GM12878 (cell line): ENCODE measurements around the gene SMARCB1. TPM values are rescaled to one million over a fixed set of nuclear protein-coding genes. Genes with fewer than 3 reads are reported as not detected.

Experiments
- BACH1 ChIP-seq: fragments of 450-650 bp; IDR thresholded peaks from 2 replicates; pipeline ENCODE4 v1.6.1; 2017; ENCODE audit warnings: mild to moderate bottlenecking, borderline replicate concordance
- BMI1 ChIP-seq: fragments of 450-650 bp; IDR thresholded peaks from 2 replicates; pipeline ENCODE4 v1.6.1; 2016; ENCODE audit warnings: mild to moderate bottlenecking, moderate library complexity, borderline replicate concordance
- BRCA1 ChIP-seq: IDR thresholded peaks from 2 replicates; pipeline ENCODE4 v1.6.1; 2011; ENCODE audit warnings: low read depth, low read length, improper control_type of control experiment
- CHD2 ChIP-seq: IDR thresholded peaks from 2 replicates; pipeline ENCODE4 v1.6.1; 2011; ENCODE audit warnings: low read depth, low read length, improper control_type of control experiment, borderline replicate concordance
- KAT2A ChIP-seq: conservative IDR thresholded peaks from 2 replicates; pipeline ENCODE4 v1.6.1; 2011; ENCODE audit warnings: low read depth, low read length; ENCODE audit not compliant: control insufficient read depth
- MTA2 ChIP-seq: fragments of 450-650 bp; IDR thresholded peaks from 2 replicates; pipeline ENCODE4 v1.6.1; 2016; ENCODE audit warnings: low read depth, mild to moderate bottlenecking, moderate library complexity
- MYC ChIP-seq: IDR thresholded peaks from 2 replicates; pipeline ENCODE4 v1.6.1; 2011; ENCODE audit warnings: mild to moderate bottlenecking, low read length, moderate library complexity, inconsistent platforms; ENCODE audit not compliant: insufficient read depth, insufficient replicate concordance, insufficient read length, severe bottlenecking
- NR2C1 ChIP-seq: fragments of 450-650 bp; IDR thresholded peaks from 2 replicates; pipeline ENCODE4 v1.6.1; 2017; ENCODE audit warnings: antibody characterized with exemption, mild to moderate bottlenecking, moderate library complexity
- PAX5 ChIP-seq: IDR thresholded peaks from 2 replicates; pipeline ENCODE4 v1.6.1; 2011; ENCODE audit warnings: low read depth, low read length, borderline replicate concordance
- POLR2A ChIP-seq: IDR thresholded peaks from 2 replicates; pipeline ENCODE4 v1.6.1; 2011; ENCODE audit warnings: low read depth, mild to moderate bottlenecking, low read length
- SPI1 ChIP-seq: IDR thresholded peaks from 2 replicates; pipeline ENCODE4 v1.6.1; 2011; ENCODE audit warnings: low read depth, mild to moderate bottlenecking, low read length, moderate library complexity, borderline replicate concordance; ENCODE audit not compliant: insufficient read depth
- ZBED1 ChIP-seq: IDR thresholded peaks from 2 replicates; pipeline ENCODE4 v1.6.1; 2016; ENCODE audit warnings: borderline replicate concordance
- ZNF592 ChIP-seq: fragments of 450-650 bp; IDR thresholded peaks from 2 replicates; pipeline ENCODE4 v1.6.1; 2017; ENCODE audit warnings: mild to moderate bottlenecking, moderate library complexity
- ZNF622 ChIP-seq: fragments of 450-650 bp; IDR thresholded peaks from 2 replicates; pipeline ENCODE4 v1.6.1; 2017; ENCODE audit warnings: mild to moderate bottlenecking, inconsistent platforms
- polyA plus RNA-seq, 11 experiments: library from polyadenylated mRNA; depleted of rRNA in 4 of 11; unstranded in 6 of 11; stranded (reverse) in 5 of 11; fragments of >200 nt; fragmentation: Nextera tagmentation in 4 of 11; fragmentation: Illumina TruSeq in 1 of 11; extraction: Ambion mirVana in 4 of 11; extraction: Trizol in 1 of 11; gene quantifications; 1 replicate in 1 of 11; 2 replicates in 10 of 11; pipeline versions ENCODE4 v1.2.1 to v1.2.3, GENCODE V29; 2011 to 2016; ENCODE audit warnings: inconsistent platforms in 2 of 11, missing spikeins in 2 of 11, low read depth in 1 of 11
- total RNA-seq, 4 experiments: library from RNA; depleted of rRNA in 3 of 4; stranded (reverse); fragments of >200 nt in 3 of 4; fragmentation: Illumina TruSeq in 1 of 4; extraction: Trizol in 1 of 4; gene quantifications; 2 replicates each; pipeline versions ENCODE4 v1.2.1 to v1.2.3, GENCODE V29; 2013 to 2021
- TF ChIP-seq, protein P1 (sequence below): fragments of 150-350 bp; IDR thresholded peaks from 2 replicates; pipeline ENCODE4 v1.6.1; 2016; ENCODE audit warnings: low read depth, low read length
- TF ChIP-seq, protein P2 (sequence below): IDR thresholded peaks from 2 replicates; pipeline ENCODE4 v1.6.1; 2011; ENCODE audit warnings: mild to moderate bottlenecking, low read depth, low read length, moderate library complexity; ENCODE audit not compliant: insufficient replicate concordance
- TF ChIP-seq, protein P3 (sequence below): fragments of 450-650 bp; IDR thresholded peaks from 2 replicates; pipeline ENCODE4 v1.6.1; 2017; ENCODE audit warnings: antibody characterized with exemption, mild to moderate bottlenecking, moderate library complexity

The SMARCB1 gene
- total and polyA plus RNA-seq, 10 of the 15 experiments (the other 5 are each of a cell fraction or from before 2014, with no cell fraction given), result 9.1 to 215 (median 183) TPM

GRCh38 chr22:23767673-23768548, 18.9 kb upstream of the SMARCB1 start, which contains the start of gene CHCHD10 (continued):
- 0 out of 2 replicates have a peak, but pooled peaks have one; percentile 13 for TF ChIP-seq MTA2
- TF ChIP-seq BACH1, result 0 out of 2 replicates have a peak, but pooled peaks have one; percentile 50
- TF ChIP-seq, protein P1, sequence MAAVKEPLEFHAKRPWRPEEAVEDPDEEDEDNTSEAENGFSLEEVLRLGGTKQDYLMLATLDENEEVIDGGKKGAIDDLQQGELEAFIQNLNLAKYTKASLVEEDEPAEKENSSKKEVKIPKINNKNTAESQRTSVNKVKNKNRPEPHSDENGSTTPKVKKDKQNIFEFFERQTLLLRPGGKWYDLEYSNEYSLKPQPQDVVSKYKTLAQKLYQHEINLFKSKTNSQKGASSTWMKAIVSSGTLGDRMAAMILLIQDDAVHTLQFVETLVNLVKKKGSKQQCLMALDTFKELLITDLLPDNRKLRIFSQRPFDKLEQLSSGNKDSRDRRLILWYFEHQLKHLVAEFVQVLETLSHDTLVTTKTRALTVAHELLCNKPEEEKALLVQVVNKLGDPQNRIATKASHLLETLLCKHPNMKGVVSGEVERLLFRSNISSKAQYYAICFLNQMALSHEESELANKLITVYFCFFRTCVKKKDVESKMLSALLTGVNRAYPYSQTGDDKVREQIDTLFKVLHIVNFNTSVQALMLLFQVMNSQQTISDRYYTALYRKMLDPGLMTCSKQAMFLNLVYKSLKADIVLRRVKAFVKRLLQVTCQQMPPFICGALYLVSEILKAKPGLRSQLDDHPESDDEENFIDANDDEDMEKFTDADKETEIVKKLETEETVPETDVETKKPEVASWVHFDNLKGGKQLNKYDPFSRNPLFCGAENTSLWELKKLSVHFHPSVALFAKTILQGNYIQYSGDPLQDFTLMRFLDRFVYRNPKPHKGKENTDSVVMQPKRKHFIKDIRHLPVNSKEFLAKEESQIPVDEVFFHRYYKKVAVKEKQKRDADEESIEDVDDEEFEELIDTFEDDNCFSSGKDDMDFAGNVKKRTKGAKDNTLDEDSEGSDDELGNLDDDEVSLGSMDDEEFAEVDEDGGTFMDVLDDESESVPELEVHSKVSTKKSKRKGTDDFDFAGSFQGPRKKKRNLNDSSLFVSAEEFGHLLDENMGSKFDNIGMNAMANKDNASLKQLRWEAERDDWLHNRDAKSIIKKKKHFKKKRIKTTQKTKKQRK, result no peak
- TF ChIP-seq ZBED1, result no peak
- TF ChIP-seq MYC, result peak; percentile 59
- TF ChIP-seq CHD2, result peak; percentile 49
- no peak for TF ChIP-seq ZNF622
- TF ChIP-seq, protein P2, sequence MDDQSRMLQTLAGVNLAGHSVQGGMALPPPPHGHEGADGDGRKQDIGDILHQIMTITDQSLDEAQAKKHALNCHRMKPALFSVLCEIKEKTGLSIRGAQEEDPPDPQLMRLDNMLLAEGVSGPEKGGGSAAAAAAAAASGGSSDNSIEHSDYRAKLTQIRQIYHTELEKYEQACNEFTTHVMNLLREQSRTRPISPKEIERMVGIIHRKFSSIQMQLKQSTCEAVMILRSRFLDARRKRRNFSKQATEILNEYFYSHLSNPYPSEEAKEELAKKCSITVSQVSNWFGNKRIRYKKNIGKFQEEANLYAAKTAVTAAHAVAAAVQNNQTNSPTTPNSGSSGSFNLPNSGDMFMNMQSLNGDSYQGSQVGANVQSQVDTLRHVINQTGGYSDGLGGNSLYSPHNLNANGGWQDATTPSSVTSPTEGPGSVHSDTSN, result no peak
- TF ChIP-seq PAX5, result 0 out of 2 replicates have a peak, but pooled peaks have one; percentile 7
- peak; percentile 89 for TF ChIP-seq POLR2A
- TF ChIP-seq, protein P3, sequence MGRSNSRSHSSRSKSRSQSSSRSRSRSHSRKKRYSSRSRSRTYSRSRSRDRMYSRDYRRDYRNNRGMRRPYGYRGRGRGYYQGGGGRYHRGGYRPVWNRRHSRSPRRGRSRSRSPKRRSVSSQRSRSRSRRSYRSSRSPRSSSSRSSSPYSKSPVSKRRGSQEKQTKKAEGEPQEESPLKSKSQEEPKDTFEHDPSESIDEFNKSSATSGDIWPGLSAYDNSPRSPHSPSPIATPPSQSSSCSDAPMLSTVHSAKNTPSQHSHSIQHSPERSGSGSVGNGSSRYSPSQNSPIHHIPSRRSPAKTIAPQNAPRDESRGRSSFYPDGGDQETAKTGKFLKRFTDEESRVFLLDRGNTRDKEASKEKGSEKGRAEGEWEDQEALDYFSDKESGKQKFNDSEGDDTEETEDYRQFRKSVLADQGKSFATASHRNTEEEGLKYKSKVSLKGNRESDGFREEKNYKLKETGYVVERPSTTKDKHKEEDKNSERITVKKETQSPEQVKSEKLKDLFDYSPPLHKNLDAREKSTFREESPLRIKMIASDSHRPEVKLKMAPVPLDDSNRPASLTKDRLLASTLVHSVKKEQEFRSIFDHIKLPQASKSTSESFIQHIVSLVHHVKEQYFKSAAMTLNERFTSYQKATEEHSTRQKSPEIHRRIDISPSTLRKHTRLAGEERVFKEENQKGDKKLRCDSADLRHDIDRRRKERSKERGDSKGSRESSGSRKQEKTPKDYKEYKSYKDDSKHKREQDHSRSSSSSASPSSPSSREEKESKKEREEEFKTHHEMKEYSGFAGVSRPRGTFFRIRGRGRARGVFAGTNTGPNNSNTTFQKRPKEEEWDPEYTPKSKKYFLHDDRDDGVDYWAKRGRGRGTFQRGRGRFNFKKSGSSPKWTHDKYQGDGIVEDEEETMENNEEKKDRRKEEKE, result no peak
- TF ChIP-seq BRCA1, result no peak
- TF ChIP-seq NR2C1, result peak; percentile 52; the same call in 1 of the 2 replicates
- no peak for TF ChIP-seq BMI1
- peak; percentile 20; the same call in 1 of the 2 replicates for TF ChIP-seq SPI1
- TF ChIP-seq ZNF592, result no peak
- TF ChIP-seq KAT2A, result no peak
